Erythroblast (primary cell): Measurements from ENCODE around the gene SSC4D.
"Not testable (repeated sequence)": the region's sequence is repeated elsewhere in the genome, so short reads cannot be mapped to it uniquely, and the experiment has no call there.

Source experiments
- GATA1 ChIP-seq: IDR thresholded peaks from 2 replicates; pipeline ENCODE4 v1.6.1; 2011; ENCODE audit warnings: low read depth, mild to moderate bottlenecking, control low read depth, low read length, moderate library complexity
- POLR2A ChIP-seq: IDR thresholded peaks from 2 replicates; pipeline ENCODE4 v1.6.1; 2011; ENCODE audit warnings: mild to moderate bottlenecking, low read length

DNA sequence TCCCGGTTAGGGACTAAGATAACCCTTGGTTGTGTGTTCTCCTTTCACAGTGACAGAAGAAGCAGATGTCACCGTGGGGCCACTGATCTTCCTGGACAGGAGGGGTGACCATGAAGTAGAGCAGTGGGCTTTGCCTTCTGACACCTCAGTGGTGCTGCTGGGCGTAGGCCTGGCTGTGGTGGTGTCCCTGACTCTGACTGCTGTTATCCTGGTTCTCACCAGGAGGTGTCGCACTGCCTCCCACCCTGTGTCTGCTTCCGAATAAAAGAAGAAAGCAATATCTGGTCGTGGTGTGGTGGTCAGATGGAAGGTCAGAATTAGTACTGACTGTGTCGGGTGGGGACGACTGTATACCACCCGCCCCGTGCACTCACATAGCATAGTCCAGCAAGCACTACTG, 32.3 kb upstream of the SSC4D start:
- not testable (repeated sequence) for TF ChIP-seq POLR2A, GATA1
